22Rv1 (cell line): ENCODE data around the gene RAP2C.

ENCODE experiments used
- ZFX ChIP-seq: fragments of 450-650 bp; IDR thresholded peaks from 2 replicates; pipeline ENCODE4 v1.6.1; 2017; ENCODE audit warnings: antibody characterized with exemption, borderline replicate concordance
- TF ChIP-seq, protein P1 (sequence below): fragments of 450-650 bp; IDR thresholded peaks from 2 replicates; pipeline ENCODE4 v1.5.1; 2017; ENCODE audit warnings: mild to moderate bottlenecking

DNA sequence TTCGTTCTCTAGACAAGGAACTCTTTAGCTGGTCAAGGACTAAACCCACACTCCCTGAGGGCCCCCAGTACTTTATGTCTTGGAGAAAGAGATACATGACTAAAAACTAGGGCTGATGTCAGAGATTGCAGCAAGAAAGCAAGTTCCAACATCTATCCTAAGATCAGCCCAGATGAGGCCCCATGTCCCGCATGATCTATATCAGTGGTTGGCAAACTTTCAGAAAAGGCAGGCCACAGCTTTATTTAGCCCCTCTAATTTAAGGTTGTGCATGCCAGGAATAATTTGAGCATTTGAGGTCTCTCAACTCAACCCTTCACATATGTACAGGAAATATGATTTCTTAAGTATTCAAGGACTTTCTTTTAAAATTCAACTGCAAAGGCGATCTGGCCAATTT is 47.4 kb downstream of the RAP2C start:
- TF ChIP-seq, protein P1, sequence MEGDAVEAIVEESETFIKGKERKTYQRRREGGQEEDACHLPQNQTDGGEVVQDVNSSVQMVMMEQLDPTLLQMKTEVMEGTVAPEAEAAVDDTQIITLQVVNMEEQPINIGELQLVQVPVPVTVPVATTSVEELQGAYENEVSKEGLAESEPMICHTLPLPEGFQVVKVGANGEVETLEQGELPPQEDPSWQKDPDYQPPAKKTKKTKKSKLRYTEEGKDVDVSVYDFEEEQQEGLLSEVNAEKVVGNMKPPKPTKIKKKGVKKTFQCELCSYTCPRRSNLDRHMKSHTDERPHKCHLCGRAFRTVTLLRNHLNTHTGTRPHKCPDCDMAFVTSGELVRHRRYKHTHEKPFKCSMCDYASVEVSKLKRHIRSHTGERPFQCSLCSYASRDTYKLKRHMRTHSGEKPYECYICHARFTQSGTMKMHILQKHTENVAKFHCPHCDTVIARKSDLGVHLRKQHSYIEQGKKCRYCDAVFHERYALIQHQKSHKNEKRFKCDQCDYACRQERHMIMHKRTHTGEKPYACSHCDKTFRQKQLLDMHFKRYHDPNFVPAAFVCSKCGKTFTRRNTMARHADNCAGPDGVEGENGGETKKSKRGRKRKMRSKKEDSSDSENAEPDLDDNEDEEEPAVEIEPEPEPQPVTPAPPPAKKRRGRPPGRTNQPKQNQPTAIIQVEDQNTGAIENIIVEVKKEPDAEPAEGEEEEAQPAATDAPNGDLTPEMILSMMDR: no peak
- no peak for TF ChIP-seq ZFX
